ENCODE data around the gene PDX1.

GRCh38 chr13:27918918-27919658 lies 712 bp upstream of the PDX1 start:
- TF ChIP-seq CTCF (conservative IDR thresholded peaks at IDR 0.05), result no peak
- no peak for TF ChIP-seq ZFX (IDR thresholded peaks at IDR 0.05)
